Body of pancreas (tissue), 4 donors: ENCODE results near the gene LMNA.
A peak's percentile ranks its signal among the peaks of the same experiment; 100 is the strongest.

Experiments
- POLR2A ChIP-seq, 3 donors: fragments of 450-650 bp; IDR thresholded peaks; one replicate each; pipeline ENCODE4 v1.6.1; 2016; ENCODE audit warnings: antibody characterized with exemption in 3 of 3, mild to moderate bottlenecking in 2 of 3
- TF ChIP-seq, protein P1 (sequence below), 7 experiments: fragments of 450-650 bp in 4 of 7; fragments of 200-600 bp in 3 of 7; sonication (generic) in 3 of 7; IDR thresholded peaks; one replicate each; pipeline ENCODE4 v1.5.1; 2016 to 2019; ENCODE audit warnings: antibody characterized with exemption in 7 of 7

DNA sequence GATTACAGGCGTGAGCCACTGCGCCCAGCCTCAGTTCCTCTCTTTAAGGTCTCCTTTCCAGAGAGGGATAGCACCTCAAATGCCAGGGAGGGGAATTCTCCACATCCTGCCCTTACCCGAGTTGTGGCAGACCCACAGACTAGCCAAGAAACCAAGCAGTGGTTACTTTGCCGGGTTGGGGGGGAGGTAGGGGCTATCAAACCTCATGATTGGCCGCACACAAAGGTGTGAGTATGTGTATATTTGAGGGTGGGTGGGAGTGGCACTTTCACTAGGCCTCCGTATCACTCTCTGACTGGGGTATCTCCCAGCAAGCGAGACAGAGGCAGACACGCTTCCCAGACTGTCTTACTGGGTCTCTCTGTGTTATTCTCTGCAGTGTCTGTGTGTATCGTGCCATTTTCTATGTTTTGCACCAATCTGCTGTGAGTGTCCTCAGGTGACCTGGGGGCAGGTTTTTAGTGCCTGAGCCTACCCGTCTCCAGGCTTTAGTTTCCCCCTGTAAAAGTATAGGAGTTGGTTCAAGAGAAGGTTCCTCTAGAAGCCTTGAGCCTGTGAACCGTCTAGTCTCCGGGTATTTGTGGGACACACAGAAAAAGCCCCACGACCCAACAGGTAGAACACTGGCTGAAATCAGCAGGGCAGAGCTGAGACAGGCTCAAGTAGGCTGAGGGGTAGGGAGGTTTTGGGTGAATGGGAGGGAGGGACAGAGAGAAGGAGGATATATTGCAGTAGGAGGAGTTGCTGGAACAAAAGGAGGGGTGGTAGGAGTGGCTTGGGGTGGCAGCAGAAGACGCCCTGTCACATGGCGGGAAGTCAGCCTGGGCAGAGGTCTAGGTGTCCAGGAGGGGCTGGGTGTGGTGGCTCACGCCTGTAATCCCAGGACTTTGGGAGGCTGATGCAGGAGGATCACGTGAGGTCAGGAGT, 10.3 kb downstream of the LMNA start:
- TF ChIP-seq POLR2A (IDR thresholded peaks at IDR 0.05), result peak in 1 of 3 donors; percentile 18
- TF ChIP-seq, protein P1, sequence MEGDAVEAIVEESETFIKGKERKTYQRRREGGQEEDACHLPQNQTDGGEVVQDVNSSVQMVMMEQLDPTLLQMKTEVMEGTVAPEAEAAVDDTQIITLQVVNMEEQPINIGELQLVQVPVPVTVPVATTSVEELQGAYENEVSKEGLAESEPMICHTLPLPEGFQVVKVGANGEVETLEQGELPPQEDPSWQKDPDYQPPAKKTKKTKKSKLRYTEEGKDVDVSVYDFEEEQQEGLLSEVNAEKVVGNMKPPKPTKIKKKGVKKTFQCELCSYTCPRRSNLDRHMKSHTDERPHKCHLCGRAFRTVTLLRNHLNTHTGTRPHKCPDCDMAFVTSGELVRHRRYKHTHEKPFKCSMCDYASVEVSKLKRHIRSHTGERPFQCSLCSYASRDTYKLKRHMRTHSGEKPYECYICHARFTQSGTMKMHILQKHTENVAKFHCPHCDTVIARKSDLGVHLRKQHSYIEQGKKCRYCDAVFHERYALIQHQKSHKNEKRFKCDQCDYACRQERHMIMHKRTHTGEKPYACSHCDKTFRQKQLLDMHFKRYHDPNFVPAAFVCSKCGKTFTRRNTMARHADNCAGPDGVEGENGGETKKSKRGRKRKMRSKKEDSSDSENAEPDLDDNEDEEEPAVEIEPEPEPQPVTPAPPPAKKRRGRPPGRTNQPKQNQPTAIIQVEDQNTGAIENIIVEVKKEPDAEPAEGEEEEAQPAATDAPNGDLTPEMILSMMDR (IDR thresholded peaks at IDR 0.05), result no peak
